ENCODE data around the gene SMARCB1.

Gene SMARCB1

GRCh38 chr22:23780146-23780748 is 6.5 kb upstream of the SMARCB1 start:
- DNase-seq (ENCODE audit: low read depth), result no peak

DNA sequence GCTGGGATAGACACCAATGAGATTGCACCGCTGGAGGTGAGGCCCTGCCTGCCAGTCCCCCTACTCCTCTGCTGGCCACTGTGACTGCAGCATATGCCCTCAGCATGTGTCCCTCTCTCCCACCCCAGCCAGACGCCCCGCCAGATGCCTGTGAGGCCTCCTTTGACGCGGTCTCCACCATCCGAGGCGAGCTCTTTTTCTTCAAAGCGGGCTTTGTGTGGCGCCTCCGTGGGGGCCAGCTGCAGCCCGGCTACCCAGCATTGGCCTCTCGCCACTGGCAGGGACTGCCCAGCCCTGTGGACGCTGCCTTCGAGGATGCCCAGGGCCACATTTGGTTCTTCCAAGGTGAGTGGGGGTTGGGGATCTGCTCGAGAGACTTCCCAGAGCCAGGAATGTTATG is 5.7 kb upstream of the SMARCB1 start:
- DNase-seq (ENCODE audit: low read depth), result no peak

- DNase-seq (ENCODE audit: low read depth), result peak; percentile 42
Measured at GRCh38 chr22:23781511-23782183, 5.1 kb upstream of the SMARCB1 start.

- no peak for DNase-seq (ENCODE audit: low read depth)
Measured at GRCh38 chr22:23782252-23782651, 4.5 kb upstream of the SMARCB1 start.

DNA sequence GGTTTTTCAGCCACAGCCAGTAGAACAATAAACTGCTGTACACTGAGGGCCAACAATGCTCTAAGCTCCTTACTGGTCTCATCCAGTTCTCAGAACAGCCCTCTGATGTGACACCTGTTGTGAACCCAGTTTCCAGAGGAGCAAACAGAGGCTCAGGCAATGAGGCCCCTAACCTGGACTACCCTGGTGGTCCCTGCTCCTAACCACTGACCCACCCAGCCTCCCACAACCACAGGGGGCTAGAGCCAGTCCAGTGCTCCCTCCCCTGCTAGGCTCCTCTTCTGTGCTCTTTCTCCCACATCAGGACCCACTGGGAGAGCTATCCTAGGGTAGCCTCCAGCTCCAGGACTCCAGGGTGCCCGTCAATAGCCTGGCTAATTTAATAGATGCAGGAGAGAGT is 4.1 kb upstream of the SMARCB1 start:
- no peak for DNase-seq (ENCODE audit: low read depth)

DNA sequence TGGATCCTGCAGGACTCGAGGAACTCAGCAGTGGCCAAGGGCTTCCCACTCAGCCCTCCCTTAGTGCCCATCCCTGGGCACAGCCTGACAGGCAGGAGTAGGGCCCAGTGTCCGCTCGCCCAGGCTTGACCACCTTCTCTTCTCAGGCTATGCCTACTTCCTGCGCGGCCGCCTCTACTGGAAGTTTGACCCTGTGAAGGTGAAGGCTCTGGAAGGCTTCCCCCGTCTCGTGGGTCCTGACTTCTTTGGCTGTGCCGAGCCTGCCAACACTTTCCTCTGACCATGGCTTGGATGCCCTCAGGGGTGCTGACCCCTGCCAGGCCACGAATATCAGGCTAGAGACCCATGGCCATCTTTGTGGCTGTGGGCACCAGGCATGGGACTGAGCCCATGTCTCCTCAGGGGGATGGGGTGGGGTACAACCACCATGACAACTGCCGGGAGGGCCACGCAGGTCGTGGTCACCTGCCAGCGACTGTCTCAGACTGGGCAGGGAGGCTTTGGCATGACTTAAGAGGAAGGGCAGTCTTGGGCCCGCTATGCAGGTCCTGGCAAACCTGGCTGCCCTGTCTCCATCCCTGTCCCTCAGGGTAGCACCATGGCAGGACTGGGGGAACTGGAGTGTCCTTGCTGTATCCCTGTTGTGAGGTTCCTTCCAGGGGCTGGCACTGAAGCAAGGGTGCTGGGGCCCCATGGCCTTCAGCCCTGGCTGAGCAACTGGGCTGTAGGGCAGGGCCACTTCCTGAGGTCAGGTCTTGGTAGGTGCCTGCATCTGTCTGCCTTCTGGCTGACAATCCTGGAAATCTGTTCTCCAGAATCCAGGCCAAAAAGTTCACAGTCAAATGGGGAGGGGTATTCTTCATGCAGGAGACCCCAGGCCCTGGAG is 3.3 kb upstream of the SMARCB1 start:
- DNase-seq (ENCODE audit: low read depth), result no peak

DNA sequence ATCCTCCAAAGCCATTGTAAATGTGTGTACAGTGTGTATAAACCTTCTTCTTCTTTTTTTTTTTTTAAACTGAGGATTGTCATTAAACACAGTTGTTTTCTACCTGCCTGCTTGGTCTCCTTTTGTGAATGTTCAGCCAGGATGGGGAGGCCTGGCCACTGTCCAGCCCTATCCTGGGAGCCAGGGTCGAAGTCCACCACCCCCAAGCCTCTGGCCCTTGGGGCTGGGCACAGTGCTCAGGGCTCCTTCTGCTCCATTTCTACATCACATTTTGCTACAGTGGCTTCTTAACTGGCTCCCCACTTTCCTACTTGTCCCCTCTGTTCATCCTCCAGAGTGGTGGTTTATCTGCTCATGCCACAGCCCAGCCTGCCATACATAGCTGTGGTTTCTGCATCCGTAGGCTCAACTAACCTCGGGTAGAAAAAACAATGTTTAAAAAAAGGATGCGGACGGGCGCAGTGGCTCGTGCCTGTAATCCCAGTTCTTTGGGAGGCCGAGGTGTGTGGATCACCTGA is 2.5 kb upstream of the SMARCB1 start:
- DNase-seq (ENCODE audit: low read depth), result peak; percentile 49

DNA sequence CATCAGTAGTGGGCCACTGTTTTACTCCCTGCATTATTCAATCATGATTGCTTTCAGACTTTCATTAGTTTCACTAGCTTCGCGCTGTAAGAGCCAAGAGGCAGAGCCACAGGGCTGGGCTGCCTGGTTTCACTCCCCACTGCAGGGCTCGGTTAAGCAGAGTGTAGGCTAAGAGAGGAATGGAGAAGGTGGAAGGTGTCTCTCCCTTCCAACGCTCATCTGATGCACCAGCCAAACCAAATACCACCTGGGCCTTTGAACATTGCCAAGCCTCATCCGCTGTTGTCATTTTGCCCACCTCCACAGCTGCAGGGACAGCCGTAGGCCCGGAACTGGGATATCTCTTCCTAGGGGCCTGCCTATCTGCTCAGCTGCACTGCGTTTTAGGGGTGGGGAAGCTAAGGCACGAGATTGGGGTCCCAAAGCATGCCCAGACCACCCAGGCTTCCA is 480 bp upstream of the SMARCB1 start:
- no peak for DNase-seq (ENCODE audit: low read depth)

GRCh38 chr22:23787600-23787896 is 782 bp downstream of the SMARCB1 start:
- DNase-seq (ENCODE audit: low read depth), result no peak

DNA sequence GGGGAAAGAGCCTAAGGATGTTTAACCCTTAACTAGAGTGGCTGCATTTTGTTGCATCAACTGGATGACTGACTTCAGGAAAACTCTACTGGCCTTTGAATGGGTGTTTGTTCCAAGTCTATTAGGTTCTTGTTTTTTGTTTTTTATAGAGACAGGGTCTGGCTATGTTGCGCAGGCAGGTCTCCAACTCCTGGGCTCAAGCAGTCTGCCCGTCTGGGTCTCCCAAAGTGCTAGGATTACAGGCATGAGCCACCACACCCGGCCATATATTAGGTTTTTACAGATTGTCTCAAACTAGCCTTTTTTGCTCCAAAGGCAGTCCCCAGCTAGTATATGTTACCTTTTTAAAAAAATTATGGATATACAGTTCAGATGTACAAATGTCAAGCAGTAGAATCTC is 1.1 kb downstream of the SMARCB1 start:
- DNase-seq (ENCODE audit: low read depth), result no peak

- DNase-seq (ENCODE audit: low read depth), result no peak
Measured at GRCh38 chr22:23789121-23789520, 2.4 kb downstream of the SMARCB1 start.

- DNase-seq (ENCODE audit: low read depth), result no peak
Measured at GRCh38 chr22:23789638-23790037, 2.9 kb downstream of the SMARCB1 start.

DNA sequence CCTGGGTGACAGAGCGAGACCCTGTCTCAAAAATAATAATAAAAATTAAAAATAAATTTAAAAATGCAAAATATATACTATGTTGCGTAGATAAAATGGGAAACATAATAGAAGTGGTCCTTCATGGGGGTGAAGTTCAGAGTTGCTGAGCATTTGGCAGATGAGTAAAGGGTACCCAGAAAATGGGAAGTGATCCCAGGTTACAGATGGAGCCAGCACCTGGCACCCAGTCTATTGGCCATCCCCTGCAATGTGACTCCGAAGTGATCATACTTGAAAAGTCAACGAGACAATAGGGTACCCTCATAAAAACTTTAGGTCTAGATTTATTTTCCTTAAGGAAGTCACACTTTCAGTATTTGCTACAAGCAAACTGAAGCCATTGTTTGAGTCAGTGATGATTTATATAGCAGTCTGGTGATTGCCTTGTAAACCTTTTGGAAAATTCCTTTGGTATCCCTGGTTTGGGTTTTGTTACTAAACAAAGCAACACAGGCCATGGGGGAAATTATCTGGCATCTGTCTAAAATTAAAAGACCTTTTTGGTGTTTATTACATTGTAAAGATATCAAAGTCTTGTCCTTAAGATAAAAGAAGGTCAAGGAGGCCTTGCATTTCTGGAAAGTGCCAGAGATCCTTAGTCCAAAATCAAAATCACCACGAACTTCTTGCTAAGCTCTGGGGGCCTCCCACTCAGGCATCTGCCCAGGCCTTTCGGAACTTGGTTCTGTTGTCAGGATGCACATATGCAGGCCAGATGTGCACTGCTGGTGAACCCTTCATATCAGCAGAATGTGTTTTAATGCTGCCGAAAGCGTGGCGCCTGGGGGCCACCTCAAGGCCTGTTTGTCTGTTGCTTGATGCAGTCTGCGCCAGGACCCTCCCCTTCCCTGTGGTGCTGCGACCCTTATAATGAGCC is 4.3 kb downstream of the SMARCB1 start:
- peak; percentile 78 for DNase-seq (ENCODE audit: low read depth)

- DNase-seq (ENCODE audit: low read depth), result no peak
Measured at GRCh38 chr22:23791738-23792645, 5.2 kb downstream of the SMARCB1 start.

- no peak for DNase-seq (ENCODE audit: low read depth)
Measured at GRCh38 chr22:23793326-23793725, 6.6 kb downstream of the SMARCB1 start.

DNA sequence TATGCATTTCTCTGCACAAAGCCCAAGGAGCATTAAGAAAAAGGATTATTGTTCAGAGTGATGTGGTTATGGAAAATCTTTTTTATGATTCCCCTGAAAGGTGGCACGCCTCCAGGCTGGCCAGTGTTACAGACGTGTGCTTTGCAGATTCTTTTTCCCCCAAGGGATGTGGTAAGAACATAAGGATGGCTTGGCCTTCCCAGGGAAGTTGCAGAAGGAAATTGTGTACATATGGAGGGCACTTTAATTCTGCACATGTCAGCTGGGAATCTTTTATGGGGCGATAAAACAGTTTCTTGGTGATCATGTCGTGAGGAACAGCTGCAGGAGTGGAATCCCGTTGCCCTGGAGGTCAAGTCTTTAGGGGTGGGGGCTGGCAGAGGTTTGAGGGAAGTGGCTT is 9.7 kb downstream of the SMARCB1 start:
- DNase-seq (ENCODE audit: low read depth), result no peak

DNA sequence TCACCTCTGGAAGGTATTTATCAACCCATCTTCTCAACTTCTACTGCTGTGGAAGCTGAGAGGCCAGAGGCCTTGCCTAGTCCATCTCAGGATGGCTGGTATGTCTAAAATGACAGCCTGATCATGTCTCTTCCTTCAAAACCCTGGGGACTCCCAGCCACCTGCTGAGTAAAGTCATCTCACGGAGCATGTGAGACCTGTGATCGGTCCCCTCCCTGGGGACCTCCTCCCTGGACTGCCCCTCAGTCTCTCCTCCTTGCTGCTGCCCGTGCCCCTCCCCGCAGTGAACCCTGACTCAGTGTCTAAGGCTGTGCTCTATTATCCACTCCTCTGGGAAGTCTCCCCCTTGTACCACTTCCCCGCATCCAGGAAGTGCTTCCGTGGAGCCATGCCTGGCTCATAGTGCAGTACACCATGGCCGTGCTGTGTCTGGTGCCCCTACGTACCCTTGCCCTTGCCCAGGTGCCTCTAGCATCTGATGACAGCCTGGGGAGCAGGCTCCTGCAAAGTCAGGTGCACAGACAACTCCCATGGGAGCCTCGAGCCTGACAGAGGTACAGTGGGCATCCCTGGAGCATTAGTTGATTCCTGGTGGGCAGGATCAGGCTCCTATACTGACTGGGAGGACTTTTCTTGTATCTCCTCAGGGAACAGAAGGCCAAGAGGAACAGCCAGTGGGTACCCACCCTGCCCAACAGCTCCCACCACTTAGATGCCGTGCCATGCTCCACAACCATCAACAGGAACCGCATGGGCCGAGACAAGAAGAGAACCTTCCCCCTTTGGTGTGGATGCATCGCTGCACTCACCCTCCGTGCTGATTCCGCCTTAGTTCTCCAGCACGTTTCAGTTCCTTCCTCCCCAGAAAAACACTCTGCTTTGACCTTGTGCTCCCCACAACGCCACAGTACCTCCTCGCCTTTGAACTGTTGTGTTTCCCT is 13.8 kb downstream of the SMARCB1 start:
- DNase-seq (ENCODE audit: low read depth), result no peak

DNA sequence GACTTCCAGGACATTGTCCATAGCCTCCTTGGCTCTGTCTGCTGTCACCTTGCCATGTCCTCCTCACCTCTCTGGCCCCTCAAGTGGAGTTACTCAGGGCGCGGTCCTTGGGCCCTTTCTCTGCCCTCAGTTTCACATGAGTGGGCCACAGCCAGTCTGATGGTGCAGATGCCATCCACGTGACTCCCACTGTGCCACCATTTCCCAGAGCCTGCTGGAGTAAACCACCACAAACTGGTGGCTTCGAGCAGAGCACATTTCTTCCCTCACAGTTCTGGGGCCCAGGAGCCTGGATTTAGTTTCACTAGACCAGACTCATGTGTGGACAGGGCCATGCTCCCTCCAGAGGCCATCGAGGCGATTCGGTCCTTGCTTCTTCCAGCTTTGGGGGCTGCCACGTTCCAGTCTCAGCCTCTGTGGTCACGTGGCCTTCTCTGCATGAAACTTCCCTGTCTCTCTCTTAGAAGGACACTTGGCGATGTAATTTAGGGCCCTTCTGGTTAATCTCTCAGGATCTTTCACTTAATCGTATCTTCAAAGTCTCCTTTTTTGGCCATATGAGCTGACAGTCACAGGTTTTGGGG is 14.6 kb downstream of the SMARCB1 start:
- no peak for DNase-seq (ENCODE audit: low read depth)

GRCh38 chr22:23801886-23802377 is 15.2 kb downstream of the SMARCB1 start:
- no peak for DNase-seq (ENCODE audit: low read depth)

Data from iris pigment epithelial cell (primary cell).